GM12892 (cell line): ENCODE measurements around the gene MRPS18C.

Experiments
- POLR2A ChIP-seq: IDR thresholded peaks from 2 replicates; pipeline ENCODE4 v1.6.1; 2011; ENCODE audit warnings: low read depth, low read length, control low read depth
- POLR2AphosphoS5 ChIP-seq: IDR thresholded peaks from 2 replicates; pipeline ENCODE4 v1.6.1; 2011; ENCODE audit warnings: low read depth, low read length, control low read depth
- TAF1 ChIP-seq: IDR thresholded peaks from 2 replicates; pipeline ENCODE4 v1.6.1; 2011; ENCODE audit warnings: low read depth, mild to moderate bottlenecking, control low read depth, low read length, borderline replicate concordance

DNA sequence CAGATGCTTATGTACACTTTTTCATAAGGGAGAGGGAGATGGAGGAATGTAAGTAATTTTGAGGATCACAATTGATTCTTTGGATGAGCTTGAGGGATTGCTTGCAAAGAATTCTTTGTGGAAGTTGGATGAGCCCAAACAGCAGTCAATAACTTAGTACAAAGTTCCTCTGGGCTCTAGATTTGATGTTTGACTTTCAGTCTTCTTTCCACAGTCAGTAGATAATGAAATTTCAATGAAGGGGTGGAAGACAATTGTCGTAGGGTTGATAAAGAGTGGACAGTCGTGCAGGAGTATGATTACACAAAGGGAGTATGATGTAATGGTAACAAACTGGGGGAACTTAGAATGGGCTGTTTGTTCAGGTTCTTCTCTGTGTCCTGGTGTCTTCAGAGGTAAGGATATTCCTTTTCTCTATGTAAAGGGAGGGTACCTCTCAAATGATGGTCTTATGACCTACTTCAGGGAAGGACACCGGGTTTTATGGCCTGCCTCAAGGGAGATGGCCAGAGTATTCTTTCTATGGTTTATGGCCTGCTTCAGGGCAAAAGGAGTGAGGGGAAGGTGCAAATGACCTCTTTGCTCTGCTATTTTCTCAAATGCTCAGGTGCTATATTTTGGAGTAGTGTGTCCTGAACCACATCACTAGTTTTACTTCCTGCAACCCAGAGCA lies 30.7 kb downstream of the MRPS18C start:
- TF ChIP-seq POLR2AphosphoS5 = no peak
- no peak for TF ChIP-seq POLR2A
- TF ChIP-seq TAF1 = no peak
